H9 (cell line): ENCODE data around the gene CACNB2. TPM values are rescaled to one million over a fixed set of nuclear protein-coding genes. Genes with fewer than 3 reads are reported as not detected.

ENCODE experiments used
- DNase-seq: peaks from one replicate; pipeline ENCODE4 v3.0.0-alpha.2; 2017
- H2AFZ ChIP-seq: one replicate; pipeline ENCODE4 v1.6.1; 2013; ENCODE audit warnings: mild to moderate bottlenecking, low read length, control low read depth, moderate library complexity
- H2AK5ac ChIP-seq: 2 replicates; pipeline ENCODE4 v1.6.1; 2013; ENCODE audit warnings: low read length, control low read depth, mixed read lengths; ENCODE audit not compliant: insufficient read length
- H2BK120ac ChIP-seq: one replicate; pipeline ENCODE4 v1.6.1; 2013; ENCODE audit warnings: low read depth, mild to moderate bottlenecking, low read length, control low read depth, inconsistent platforms; ENCODE audit not compliant: poor library complexity, severe bottlenecking
- H2BK12ac ChIP-seq: 2 replicates; pipeline ENCODE4 v1.6.1; 2013; ENCODE audit warnings: low read length, control low read depth, mixed read lengths, low read depth; ENCODE audit not compliant: insufficient read length
- H2BK15ac ChIP-seq: 2 replicates; pipeline ENCODE4 v1.6.1; 2013; ENCODE audit warnings: low read depth, low read length, control low read depth
- H2BK20ac ChIP-seq: one replicate; pipeline ENCODE4 v1.6.1; 2013; ENCODE audit warnings: low read depth, mild to moderate bottlenecking, low read length, control low read depth, inconsistent platforms; ENCODE audit not compliant: poor library complexity, severe bottlenecking
- H2BK5ac ChIP-seq: 2 replicates; pipeline ENCODE4 v1.6.1; 2013; ENCODE audit warnings: low read length, control low read depth, mixed read lengths; ENCODE audit not compliant: insufficient read length
- H3K14ac ChIP-seq: 2 replicates; pipeline ENCODE4 v1.6.1; 2013; ENCODE audit warnings: low read length, control low read depth; ENCODE audit not compliant: insufficient read depth
- H3K18ac ChIP-seq: 2 replicates; pipeline ENCODE4 v1.6.1; 2013; ENCODE audit warnings: low read depth, mild to moderate bottlenecking, mixed read lengths, low read length, control low read depth; ENCODE audit not compliant: insufficient read length
- H3K23ac ChIP-seq: 2 replicates; pipeline ENCODE4 v1.6.1; 2013; ENCODE audit warnings: low read length, control low read depth, mixed read lengths, low read depth; ENCODE audit not compliant: insufficient read length
- H3K23me2 ChIP-seq: 2 replicates; pipeline ENCODE4 v1.6.1; 2013; ENCODE audit warnings: low read depth, mild to moderate bottlenecking, mixed read lengths, low read length, control low read depth; ENCODE audit not compliant: insufficient read length, poor library complexity, severe bottlenecking
- H3K27ac ChIP-seq: 2 replicates; pipeline ENCODE4 v1.5.1; 2013; ENCODE audit warnings: low read length, control low read depth, mixed read lengths, low read depth; ENCODE audit not compliant: insufficient read length
- H3K27me3 ChIP-seq: 2 replicates; pipeline ENCODE4 v1.6.1; 2013; ENCODE audit warnings: low read length, control low read depth, inconsistent platforms; ENCODE audit not compliant: insufficient read depth
- H3K4ac ChIP-seq: 2 replicates; pipeline ENCODE4 v1.6.1; 2013; ENCODE audit warnings: low read depth, mild to moderate bottlenecking, control low read depth, inconsistent platforms, low read length, moderate library complexity
- H3K4me1 ChIP-seq: 2 replicates; pipeline ENCODE4 v1.6.1; 2013; ENCODE audit warnings: low read length, control low read depth, inconsistent platforms; ENCODE audit not compliant: insufficient read depth
- H3K4me2 ChIP-seq: 2 replicates; pipeline ENCODE4 v1.6.1; 2013; ENCODE audit warnings: low read length, control low read depth, mixed read lengths; ENCODE audit not compliant: insufficient read length, insufficient read depth
- H3K56ac ChIP-seq: 2 replicates; pipeline ENCODE4 v1.6.1; 2013; ENCODE audit warnings: low read depth, mild to moderate bottlenecking, mixed read lengths, low read length, control low read depth; ENCODE audit not compliant: insufficient read length
- H3K79me1 ChIP-seq: 2 replicates; pipeline ENCODE4 v1.6.1; 2013; ENCODE audit warnings: low read depth, mild to moderate bottlenecking, moderate library complexity, low read length, control low read depth, inconsistent platforms; ENCODE audit not compliant: insufficient read depth, poor library complexity, severe bottlenecking
- H3K79me2 ChIP-seq: 2 replicates; pipeline ENCODE4 v1.6.1; 2013; ENCODE audit warnings: low read length, control low read depth, inconsistent platforms; ENCODE audit not compliant: insufficient read depth
- H3K9ac ChIP-seq: 2 replicates; pipeline ENCODE4 v1.6.1; 2013; ENCODE audit warnings: low read length, control low read depth, mixed read lengths; ENCODE audit not compliant: insufficient read length; ENCODE audit errors: extremely low read depth
- H3K9me3 ChIP-seq: one replicate; pipeline ENCODE4 v1.6.1; 2013; ENCODE audit warnings: low read depth, low read length, inconsistent platforms; ENCODE audit not compliant: control insufficient read depth
- H3T11ph ChIP-seq: one replicate; pipeline ENCODE4 v1.6.1; 2013; ENCODE audit warnings: mild to moderate bottlenecking, low read length, control low read depth, inconsistent platforms
- H4K20me1 ChIP-seq: one replicate; pipeline ENCODE4 v1.6.1; 2013; ENCODE audit not compliant: control insufficient read depth, insufficient read length, insufficient read depth
- H4K5ac ChIP-seq: 2 replicates; pipeline ENCODE4 v1.6.1; 2013; ENCODE audit warnings: low read depth, mild to moderate bottlenecking, mixed read lengths, low read length, control low read depth; ENCODE audit not compliant: insufficient read length
- H4K8ac ChIP-seq: replicated peaks from 2 replicates; pipeline ENCODE4 v1.6.1; 2013; ENCODE audit warnings: low read length, control low read depth, mixed read lengths, low read depth; ENCODE audit not compliant: insufficient read length
- H4K91ac ChIP-seq: 2 replicates; pipeline ENCODE4 v1.6.1; 2013; ENCODE audit warnings: low read depth, mild to moderate bottlenecking, moderate library complexity, mixed read lengths, low read length, control low read depth; ENCODE audit not compliant: insufficient read length
- H3K27ac Mint-ChIP-seq, 3 experiments: 2 replicates in 2 of 3; 3 replicates in 1 of 3; pipeline ENCODE4 v1.8.0; 2020 to 2021; ENCODE audit warnings: mixed read lengths in 3 of 3, mild to moderate bottlenecking in 1 of 3, moderate library complexity in 1 of 3
- H3K27me3 Mint-ChIP-seq: 2 replicates; pipeline ENCODE4 v1.8.0; 2021; ENCODE audit warnings: low read depth, mild to moderate bottlenecking, moderate library complexity, mixed read lengths
- H3K36me3 Mint-ChIP-seq, 3 experiments: 2 replicates in 2 of 3; 3 replicates in 1 of 3; pipeline ENCODE4 v1.8.0; 2020 to 2021; ENCODE audit warnings: low read depth in 3 of 3, mixed read lengths in 3 of 3; ENCODE audit not compliant: insufficient read depth in 1 of 3
- H3K4me1 Mint-ChIP-seq, 2 experiments: 2 replicates each; pipeline ENCODE4 v1.8.0; 2020; ENCODE audit warnings: mixed read lengths in 2 of 2
- H3K4me3 Mint-ChIP-seq, 2 experiments: 2 replicates in 1 of 2; 3 replicates in 1 of 2; pipeline ENCODE4 v1.8.0; 2020 to 2021; ENCODE audit warnings: mild to moderate bottlenecking in 2 of 2, mixed read lengths in 2 of 2, moderate library complexity in 1 of 2
- H3K9me3 Mint-ChIP-seq, 2 experiments: 2 replicates in 1 of 2; 3 replicates in 1 of 2; pipeline ENCODE4 v1.8.0; 2020; ENCODE audit warnings: mild to moderate bottlenecking in 2 of 2, mixed read lengths in 2 of 2, moderate library complexity in 1 of 2
- WGBS: extraction: QIAGEN DNeasy Blood & Tissue Kit; methylation state at CpG from one replicate; pipeline ENCODE4 v1.1.7; 2013; ENCODE audit warnings: missing lambda C conversion rate, low lambda C conversion rate, mixed read lengths; ENCODE audit not compliant: insufficient read length; ENCODE audit errors: extremely low coverage; 5-methylcytosine and 5-hydroxymethylcytosine counted together
- total RNA-seq: library from RNA; stranded (reverse); gene quantifications from 2 replicates; pipeline ENCODE4 v1.2.1, GENCODE V29; 2021
- TF ChIP-seq, protein P1 (sequence below): fragments of 200-600 bp; sonication (generic); conservative IDR thresholded peaks from 3 replicates; pipeline ENCODE4 v1.8.0; 2021; ENCODE audit warnings: antibody characterized with exemption, mild to moderate bottlenecking

CACNB2 gene
- total RNA-seq, 1 experiment from 2014 or later = 2.6 TPM

DNA sequence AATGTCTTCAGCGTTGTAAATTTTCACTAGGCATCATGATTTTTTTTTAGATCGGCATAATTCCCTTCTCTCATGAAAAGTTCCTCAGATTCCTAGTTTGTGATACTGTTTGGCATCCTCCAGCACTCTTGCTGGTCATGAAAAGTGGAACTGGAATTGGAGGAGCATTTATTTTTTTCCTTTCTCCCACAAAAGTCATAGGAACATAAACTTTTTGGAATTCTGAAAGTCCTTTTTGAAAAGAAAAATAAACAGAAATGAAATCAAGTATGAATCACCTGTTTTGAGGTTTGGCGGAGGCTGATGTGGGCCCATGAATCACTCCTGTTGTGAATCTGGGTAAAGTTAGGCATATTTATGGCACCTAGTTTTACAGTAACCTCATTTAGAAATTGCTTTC is 17.7 kb downstream of the CACNB2 start:
- WGBS = no CpG with 5 or more reads among the region's 3 CpGs
- Histone ChIP-seq H2AFZ (no peak overlapping the region), H2BK15ac (no peak overlapping the region), H4K8ac (no peak overlapping the region), H2BK120ac (no peak overlapping the region), H3K4ac (no peak overlapping the region), H3K14ac (no peak overlapping the region), H4K20me1 (no peaks in the 10 kb centered on the region), H2BK5ac (no peak overlapping the region), H3K18ac (no peak overlapping the region), H3K27me3 (no peaks in the 10 kb centered on the region), H3K4me2 (no peak overlapping the region), H2AK5ac (no peak overlapping the region), H3K23ac (no peak overlapping the region), H2BK12ac (no peak overlapping the region), H2BK20ac (no peak overlapping the region), H3T11ph (no peak overlapping the region), H3K27ac (no peak overlapping the region), H3K56ac (no peak overlapping the region), H3K4me1 (no peaks in the 10 kb centered on the region), H3K23me2 (no peaks in the 10 kb centered on the region), H3K9ac (no peak overlapping the region), H4K91ac (no peak overlapping the region), H3K79me1 (no peaks in the 10 kb centered on the region), H3K79me2 (no peaks in the 10 kb centered on the region), H4K5ac (no peak overlapping the region), H3K9me3 (no peaks in the 10 kb centered on the region)
- peaks cover 0 to 4% (median 2%) of the 10 kb centered on the region in 3 experiments; a peak in 3 of 7 replicates for H3K36me3 Mint-ChIP-seq
- H3K27me3 Mint-ChIP-seq = no peaks in the 10 kb centered on the region
- no peak for DNase-seq
- H3K4me1 Mint-ChIP-seq = no peaks in the 10 kb centered on the region
- no peak overlapping the region for H3K27ac Mint-ChIP-seq
- TF ChIP-seq, protein P1, sequence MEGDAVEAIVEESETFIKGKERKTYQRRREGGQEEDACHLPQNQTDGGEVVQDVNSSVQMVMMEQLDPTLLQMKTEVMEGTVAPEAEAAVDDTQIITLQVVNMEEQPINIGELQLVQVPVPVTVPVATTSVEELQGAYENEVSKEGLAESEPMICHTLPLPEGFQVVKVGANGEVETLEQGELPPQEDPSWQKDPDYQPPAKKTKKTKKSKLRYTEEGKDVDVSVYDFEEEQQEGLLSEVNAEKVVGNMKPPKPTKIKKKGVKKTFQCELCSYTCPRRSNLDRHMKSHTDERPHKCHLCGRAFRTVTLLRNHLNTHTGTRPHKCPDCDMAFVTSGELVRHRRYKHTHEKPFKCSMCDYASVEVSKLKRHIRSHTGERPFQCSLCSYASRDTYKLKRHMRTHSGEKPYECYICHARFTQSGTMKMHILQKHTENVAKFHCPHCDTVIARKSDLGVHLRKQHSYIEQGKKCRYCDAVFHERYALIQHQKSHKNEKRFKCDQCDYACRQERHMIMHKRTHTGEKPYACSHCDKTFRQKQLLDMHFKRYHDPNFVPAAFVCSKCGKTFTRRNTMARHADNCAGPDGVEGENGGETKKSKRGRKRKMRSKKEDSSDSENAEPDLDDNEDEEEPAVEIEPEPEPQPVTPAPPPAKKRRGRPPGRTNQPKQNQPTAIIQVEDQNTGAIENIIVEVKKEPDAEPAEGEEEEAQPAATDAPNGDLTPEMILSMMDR = no peak
- H3K9me3 Mint-ChIP-seq = no peaks in the 10 kb centered on the region
- no peak overlapping the region for H3K4me3 Mint-ChIP-seq
